ENCODE data around the gene DNAJC4. TPM values are rescaled to one million over a fixed set of nuclear protein-coding genes. Genes with fewer than 3 reads are reported as not detected.

DNAJC4 gene
- total and polyA plus RNA-seq, 9 of the 15 experiments (the other 6 are each of a cell fraction or from before 2014, with no cell fraction given) = 4.0 to 32.6 (median 19.9) TPM

DNA sequence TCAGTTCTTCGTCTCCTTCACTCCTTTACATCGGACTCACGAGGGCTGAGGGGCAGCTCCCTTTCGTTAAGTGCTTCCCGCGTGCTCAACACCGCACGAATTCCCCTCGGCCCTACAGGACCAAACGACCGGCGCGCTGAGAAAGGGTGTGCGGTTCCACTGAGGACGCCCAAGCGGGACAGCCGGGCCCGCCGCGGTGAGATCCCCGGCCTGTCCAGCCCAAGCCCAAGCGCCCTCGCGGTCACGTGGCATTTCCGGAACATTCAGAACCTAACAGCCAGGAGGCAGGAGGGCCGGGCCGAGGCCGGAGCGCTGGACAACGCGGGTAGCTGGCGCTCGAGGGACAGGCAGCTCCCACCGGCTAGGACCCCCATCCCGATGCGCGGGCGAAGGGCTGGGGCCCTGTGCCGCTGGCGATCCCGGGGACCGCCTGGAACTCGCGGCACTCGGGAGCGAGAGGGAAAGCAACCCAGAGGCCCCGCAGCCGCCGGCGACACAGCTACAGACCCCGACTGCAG lies 45.1 kb upstream of the DNAJC4 start (continued):
- TF ChIP-seq, protein P1, sequence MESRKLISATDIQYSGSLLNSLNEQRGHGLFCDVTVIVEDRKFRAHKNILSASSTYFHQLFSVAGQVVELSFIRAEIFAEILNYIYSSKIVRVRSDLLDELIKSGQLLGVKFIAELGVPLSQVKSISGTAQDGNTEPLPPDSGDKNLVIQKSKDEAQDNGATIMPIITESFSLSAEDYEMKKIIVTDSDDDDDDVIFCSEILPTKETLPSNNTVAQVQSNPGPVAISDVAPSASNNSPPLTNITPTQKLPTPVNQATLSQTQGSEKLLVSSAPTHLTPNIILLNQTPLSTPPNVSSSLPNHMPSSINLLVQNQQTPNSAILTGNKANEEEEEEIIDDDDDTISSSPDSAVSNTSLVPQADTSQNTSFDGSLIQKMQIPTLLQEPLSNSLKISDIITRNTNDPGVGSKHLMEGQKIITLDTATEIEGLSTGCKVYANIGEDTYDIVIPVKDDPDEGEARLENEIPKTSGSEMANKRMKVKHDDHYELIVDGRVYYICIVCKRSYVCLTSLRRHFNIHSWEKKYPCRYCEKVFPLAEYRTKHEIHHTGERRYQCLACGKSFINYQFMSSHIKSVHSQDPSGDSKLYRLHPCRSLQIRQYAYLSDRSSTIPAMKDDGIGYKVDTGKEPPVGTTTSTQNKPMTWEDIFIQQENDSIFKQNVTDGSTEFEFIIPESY (CRISPR knock-in tag; IDR thresholded peaks at IDR 0.05) = no peak; the same call in 1 of the 2 replicates
- TF ChIP-seq TAF7 (tag; IDR thresholded peaks at IDR 0.05) = peak; percentile 82
- TF ChIP-seq MCM5 (IDR thresholded peaks at IDR 0.05; ENCODE audit: low read depth) = no peak
- peak; percentile 89 for TF ChIP-seq GTF2F1 (IDR thresholded peaks at IDR 0.05; ENCODE audit: low read depth, low read length)
- TF ChIP-seq ARID2 (IDR thresholded peaks at IDR 0.05) = no peak
- TF ChIP-seq SMAD3 (CRISPR knock-in tag; conservative IDR thresholded peaks at IDR 0.05) = 0 out of 2 replicates have a peak, but pooled peaks have one; percentile 40
- TF ChIP-seq ELF2 (CRISPR knock-in tag; IDR thresholded peaks at IDR 0.05) = peak; percentile 78
- no peak; the same call in 1 of the 2 replicates for TF ChIP-seq ZNF24 (IDR thresholded peaks at IDR 0.05)
- peak; percentile 86; the same call in 1 of the 2 replicates for TF ChIP-seq KDM2B (CRISPR knock-in tag; IDR thresholded peaks at IDR 0.05)
- TF ChIP-seq KDM1A (IDR thresholded peaks at IDR 0.05) = no peak
- peak; percentile 59 for TF ChIP-seq CBFA2T2 (conservative IDR thresholded peaks at IDR 0.05)
- no peak for TF ChIP-seq THRAP3 (IDR thresholded peaks at IDR 0.05; ENCODE audit: borderline replicate concordance)
- TF ChIP-seq KDM4B (IDR thresholded peaks at IDR 0.05; ENCODE audit: borderline replicate concordance in 2 of 2, low read depth in 1 of 2) = no peak
- peak; percentile 97; the same call in 1 of the 2 replicates for TF ChIP-seq ZC3H4 (CRISPR knock-in tag; IDR thresholded peaks at IDR 0.05; ENCODE audit: borderline replicate concordance)
- no peak for TF ChIP-seq NCOR1 (IDR thresholded peaks at IDR 0.05)
- peak; percentile 86; the same call in 1 of the 2 replicates for TF ChIP-seq ELF4 (CRISPR knock-in tag; IDR thresholded peaks at IDR 0.05)
- TF ChIP-seq, protein P2, sequence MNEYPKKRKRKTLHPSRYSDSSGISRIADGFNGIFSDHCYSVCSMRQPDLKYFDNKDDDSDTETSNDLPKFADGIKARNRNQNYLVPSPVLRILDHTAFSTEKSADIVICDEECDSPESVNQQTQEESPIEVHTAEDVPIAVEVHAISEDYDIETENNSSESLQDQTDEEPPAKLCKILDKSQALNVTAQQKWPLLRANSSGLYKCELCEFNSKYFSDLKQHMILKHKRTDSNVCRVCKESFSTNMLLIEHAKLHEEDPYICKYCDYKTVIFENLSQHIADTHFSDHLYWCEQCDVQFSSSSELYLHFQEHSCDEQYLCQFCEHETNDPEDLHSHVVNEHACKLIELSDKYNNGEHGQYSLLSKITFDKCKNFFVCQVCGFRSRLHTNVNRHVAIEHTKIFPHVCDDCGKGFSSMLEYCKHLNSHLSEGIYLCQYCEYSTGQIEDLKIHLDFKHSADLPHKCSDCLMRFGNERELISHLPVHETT (CRISPR knock-in tag; conservative IDR thresholded peaks at IDR 0.05 in 1 of 2, IDR thresholded peaks at IDR 0.05 in 1 of 2) = no peak
- TF ChIP-seq BACH1 (tag; IDR thresholded peaks at IDR 0.05) = no peak
- no peak for TF ChIP-seq E4F1 (CRISPR knock-in tag; IDR thresholded peaks at IDR 0.05; ENCODE audit: borderline replicate concordance)
- TF ChIP-seq FIP1L1 (IDR thresholded peaks at IDR 0.05; ENCODE audit: low read depth, low read length, poor library complexity, severe bottlenecking) = peak; percentile 73
- no peak for TF ChIP-seq MEF2D (tag; conservative IDR thresholded peaks at IDR 0.05; ENCODE audit: low read depth)
- peak; percentile 58; the same call in 1 of the 2 replicates for TF ChIP-seq DMBX1 (CRISPR knock-in tag; IDR thresholded peaks at IDR 0.05; ENCODE audit: borderline replicate concordance)
- no peak for TF ChIP-seq SRSF1 (IDR thresholded peaks at IDR 0.05; ENCODE audit: low read depth, low read length)
